Stimulated activated CD4-positive, alpha-beta T cell treated with anti-CD3 and anti-CD28 coated beads, Interleukin-1b, Interleukin-23, amount 100 ng/mL, for 48 hours (primary cell): ENCODE data around the gene TEAD2.
"Not testable (repeated sequence)": the region's sequence is repeated elsewhere in the genome, so short reads cannot be mapped to it uniquely, and the experiment has no call there.

ENCODE experiments used
- DNase-seq: peaks from one replicate; pipeline ENCODE4 v3.0.0-alpha.2; 2020

TEAD2 gene

GRCh38 chr19:49331187-49331586 lies 31.0 kb downstream of the TEAD2 start:
- DNase-seq = not testable (repeated sequence)

GRCh38 chr19:49328741-49329140 lies 33.5 kb downstream of the TEAD2 start:
- no peak for DNase-seq

GRCh38 chr19:49327878-49328544 lies 34.2 kb downstream of the TEAD2 start:
- peak; percentile 52 for DNase-seq

GRCh38 chr19:49326165-49326704 lies 36.0 kb downstream of the TEAD2 start:
- DNase-seq = no peak

- not testable (repeated sequence) for DNase-seq
Measured at GRCh38 chr19:49325756-49326155, 36.5 kb downstream of the TEAD2 start.

- no peak for DNase-seq
Measured at GRCh38 chr19:49324801-49325576, 37.2 kb downstream of the TEAD2 start, which contains the start of gene SLC6A16. Gene SLC6A16, minus strand, starts transcription at chr19:49325191. Its CDS starts 13,844 bp downstream, at chr19:49311347.

GRCh38 chr19:49318296-49318695 lies 43.9 kb downstream of the TEAD2 start:
- no peak for DNase-seq

- DNase-seq = no peak
Measured at GRCh38 chr19:49316284-49316683, 45.9 kb downstream of the TEAD2 start.

- no peak for DNase-seq
Measured at GRCh38 chr19:49315111-49315510, 47.1 kb downstream of the TEAD2 start.

GRCh38 chr19:49309087-49309486 lies 53.1 kb downstream of the TEAD2 start:
- DNase-seq = no peak

GRCh38 chr19:49306734-49307133 lies 55.5 kb downstream of the TEAD2 start:
- not testable (repeated sequence) for DNase-seq

GRCh38 chr19:49301866-49302252 lies 60.4 kb downstream of the TEAD2 start:
- no peak for DNase-seq

- DNase-seq = peak; percentile 83
Measured at GRCh38 chr19:49301165-49301865, 60.9 kb downstream of the TEAD2 start.

GRCh38 chr19:49298653-49299052 lies 63.6 kb downstream of the TEAD2 start:
- not testable (repeated sequence) for DNase-seq

- no peak for DNase-seq
Measured at GRCh38 chr19:49297403-49297802, 64.8 kb downstream of the TEAD2 start.

- DNase-seq = no peak
Measured at GRCh38 chr19:49295208-49295880, 66.9 kb downstream of the TEAD2 start.

GRCh38 chr19:49294401-49294800 lies 67.8 kb downstream of the TEAD2 start:
- DNase-seq = no peak
